IPS-18c (cell line): ENCODE data around the gene PRKCB.

Experiments used
- H3K4me3 ChIP-seq: 2 replicates; pipeline ENCODE4 v1.7.0; 2013; ENCODE audit warnings: low read depth, mild to moderate bottlenecking, low read length, moderate library complexity; ENCODE audit not compliant: insufficient read depth
- H3K9me3 ChIP-seq: one replicate; pipeline ENCODE4 v1.6.1; 2013; ENCODE audit warnings: mild to moderate bottlenecking, low read length, moderate library complexity; ENCODE audit not compliant: control insufficient read depth, insufficient read depth

PRKCB gene

DNA sequence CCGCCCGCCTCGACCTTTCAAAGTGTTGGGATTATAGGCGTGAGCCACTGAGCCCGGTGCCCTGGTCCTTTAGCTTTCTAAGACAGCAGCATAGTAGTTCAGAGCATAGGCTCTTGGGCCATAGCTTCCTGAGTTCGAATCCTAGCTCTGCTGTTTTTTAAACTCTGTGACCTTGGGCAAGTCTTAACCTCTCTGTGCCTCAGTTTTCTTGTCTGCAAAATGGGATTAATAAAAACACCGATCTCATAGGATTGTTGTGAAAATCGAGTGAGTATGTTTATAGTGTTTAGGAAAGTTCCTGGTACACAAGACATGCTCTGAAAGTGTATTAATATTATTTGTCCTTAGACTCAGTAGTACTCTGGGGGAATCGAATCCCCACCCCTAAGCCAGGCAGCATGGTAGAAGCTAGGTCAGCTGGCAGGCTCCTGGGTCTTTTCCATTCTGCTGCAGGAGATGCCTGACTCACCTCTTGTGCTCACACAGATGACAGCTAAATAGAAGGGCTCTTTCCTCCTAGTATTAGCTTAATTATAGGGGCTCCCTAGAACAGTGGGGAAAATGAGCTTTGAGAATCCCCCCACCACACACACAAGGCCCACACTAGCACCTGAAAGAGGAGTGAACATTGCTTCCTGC is 44.1 kb downstream of the PRKCB start:
- H3K4me3 ChIP-seq = no peak overlapping the region
- no peaks in the 10 kb centered on the region for H3K9me3 ChIP-seq

DNA sequence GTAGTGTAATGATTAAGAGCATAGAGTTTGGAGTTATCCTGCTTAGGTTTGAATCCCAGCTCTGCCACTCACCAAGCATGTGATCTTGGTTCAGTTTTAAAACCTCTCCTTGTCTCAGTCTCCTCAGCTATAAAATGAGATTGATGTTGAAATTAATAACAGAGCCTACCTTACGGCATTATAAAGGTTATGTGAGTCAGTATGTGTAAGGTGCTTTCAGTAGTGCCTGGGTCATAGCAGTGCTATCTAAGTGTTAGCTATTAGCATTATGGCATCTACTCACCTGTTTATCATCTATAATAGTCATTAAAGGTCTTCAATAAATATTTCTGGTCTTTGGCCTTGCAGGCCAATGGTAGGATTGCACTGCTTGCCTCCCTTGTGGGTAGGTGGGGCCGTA is 53.4 kb downstream of the PRKCB start:
- no peak overlapping the region for H3K4me3 ChIP-seq

DNA sequence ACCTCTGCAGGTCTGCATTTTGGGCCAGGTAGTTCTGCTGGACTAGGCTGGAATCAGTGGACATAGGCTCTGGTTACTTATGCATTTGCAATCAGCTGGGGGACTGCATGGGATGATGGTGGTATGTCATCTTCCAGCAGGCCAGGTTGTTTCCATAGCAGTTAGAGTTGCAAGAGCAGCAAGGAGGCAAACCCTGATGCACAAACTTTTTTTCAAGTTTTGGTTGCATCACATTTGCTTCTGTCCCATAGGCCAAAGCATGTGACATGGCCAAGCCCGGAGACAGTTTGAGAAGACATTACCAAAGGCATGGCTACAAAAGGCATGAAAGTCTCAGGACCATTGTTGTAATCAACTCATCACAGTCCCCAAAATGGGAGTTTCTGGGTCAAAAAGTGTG is 58.2 kb downstream of the PRKCB start:
- H3K4me3 ChIP-seq = no peak overlapping the region
- H3K9me3 ChIP-seq = no peaks in the 10 kb centered on the region

More for the DNA sequence above, 53.4 kb downstream of the PRKCB start:
- no peaks in the 10 kb centered on the region for H3K9me3 ChIP-seq

- H3K9me3 ChIP-seq = no peaks in the 10 kb centered on the region
- no peak overlapping the region for H3K4me3 ChIP-seq
Measured at GRCh38 chr16:23895052-23895451, 59.3 kb downstream of the PRKCB start.

GRCh38 chr16:23896832-23897821 is 61.3 kb downstream of the PRKCB start:
- Histone ChIP-seq H3K9me3 (no peaks in the 10 kb centered on the region), H3K4me3 (no peak overlapping the region)

- H3K4me3 ChIP-seq = no peak overlapping the region
Measured at GRCh38 chr16:23898682-23899430, 63.1 kb downstream of the PRKCB start.

GRCh38 chr16:23899869-23900268 is 64.1 kb downstream of the PRKCB start:
- Histone ChIP-seq H3K9me3 (no peaks in the 10 kb centered on the region), H3K4me3 (no peak overlapping the region)

More at GRCh38 chr16:23898682-23899430, 63.1 kb downstream of the PRKCB start:
- no peaks in the 10 kb centered on the region for H3K9me3 ChIP-seq

- H3K9me3 ChIP-seq = no peaks in the 10 kb centered on the region
- no peak overlapping the region for H3K4me3 ChIP-seq
Measured at GRCh38 chr16:23900480-23901177, 64.8 kb downstream of the PRKCB start.

DNA sequence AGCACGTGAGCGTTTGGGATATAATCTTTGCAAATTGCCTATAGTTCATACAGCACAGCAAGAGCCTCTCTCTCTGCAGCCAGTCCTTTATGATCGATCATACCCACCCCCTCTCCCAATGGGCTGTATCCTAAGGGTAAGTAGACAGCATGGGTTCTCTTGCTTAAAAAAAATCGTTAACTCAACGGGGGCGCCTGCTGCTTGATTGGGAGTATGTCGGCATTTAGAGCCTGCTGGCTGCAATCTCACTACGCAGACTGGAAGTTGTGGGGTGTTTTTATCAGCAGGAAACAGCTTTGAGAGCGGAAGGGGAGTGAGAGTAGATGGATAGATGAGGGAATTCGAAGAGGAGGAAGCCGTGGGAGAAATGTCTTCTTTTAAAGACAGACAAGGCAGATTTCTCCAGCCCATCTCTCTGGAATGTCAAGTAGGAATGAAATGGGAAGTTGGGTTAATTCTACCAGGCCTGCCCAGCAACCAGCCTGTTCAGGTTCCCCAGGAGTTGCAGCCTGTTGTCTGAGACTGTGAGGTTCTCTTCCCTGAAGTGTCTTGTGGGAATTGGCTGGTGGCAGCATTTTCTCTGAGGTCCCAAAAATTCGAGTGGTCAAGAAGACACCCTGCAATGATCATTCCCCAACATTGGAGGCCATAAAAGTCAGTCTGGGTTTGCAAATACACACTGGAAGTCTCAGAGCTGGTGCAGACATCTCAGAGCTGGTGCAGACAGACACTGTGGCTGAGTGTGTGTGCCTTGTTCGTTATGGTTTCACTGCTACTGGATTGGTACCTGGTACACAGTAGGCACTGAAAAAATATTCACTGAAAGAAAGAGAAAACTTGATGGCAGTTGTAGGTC is 65.6 kb downstream of the PRKCB start:
- no peak overlapping the region for H3K4me3 ChIP-seq
- H3K9me3 ChIP-seq = no peaks in the 10 kb centered on the region

- H3K4me3 ChIP-seq = no peak overlapping the region
- H3K9me3 ChIP-seq = no peaks in the 10 kb centered on the region
Measured at GRCh38 chr16:23902034-23902747, 66.4 kb downstream of the PRKCB start.

GRCh38 chr16:23902748-23903414 is 67.1 kb downstream of the PRKCB start:
- no peak overlapping the region for H3K4me3 ChIP-seq
- no peaks in the 10 kb centered on the region for H3K9me3 ChIP-seq

GRCh38 chr16:23905027-23905426 is 69.2 kb downstream of the PRKCB start:
- H3K4me3 ChIP-seq = no peak overlapping the region
- no peaks in the 10 kb centered on the region for H3K9me3 ChIP-seq

DNA sequence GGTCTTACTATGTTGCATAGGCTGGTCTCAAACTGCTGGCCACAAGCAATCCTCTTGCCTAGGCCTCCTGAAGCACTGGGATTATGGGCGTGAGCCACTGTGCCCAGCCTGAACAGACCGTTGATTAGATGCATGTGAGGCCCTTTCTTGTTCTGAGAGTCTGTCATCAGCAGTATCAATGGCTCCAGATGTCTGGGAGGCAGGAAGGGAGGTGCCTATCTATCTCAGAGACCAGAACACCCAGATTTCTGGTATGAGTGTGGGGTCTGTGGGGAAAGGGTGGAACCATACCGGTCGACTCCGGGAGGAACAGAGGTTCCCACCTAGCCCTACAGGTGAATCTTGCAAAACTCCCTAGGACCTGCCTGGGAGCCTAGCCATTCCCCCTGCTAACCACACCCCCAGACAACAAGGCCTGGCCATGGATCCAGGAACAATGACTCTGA is 71.7 kb downstream of the PRKCB start:
- Histone ChIP-seq H3K9me3 (no peaks in the 10 kb centered on the region), H3K4me3 (no peak overlapping the region)

GRCh38 chr16:23907903-23908302 is 72.1 kb downstream of the PRKCB start:
- H3K4me3 ChIP-seq = no peak overlapping the region
- no peaks in the 10 kb centered on the region for H3K9me3 ChIP-seq

- no peak overlapping the region for H3K4me3 ChIP-seq
- H3K9me3 ChIP-seq = no peaks in the 10 kb centered on the region
Measured at GRCh38 chr16:23908790-23909189, 73.0 kb downstream of the PRKCB start.
